Testis (tissue), 3 donors: ENCODE results near the gene PTPRD. TPM values are rescaled to one million over a fixed set of nuclear protein-coding genes. Genes with fewer than 3 reads are reported as not detected.
"Not testable (repeated sequence)": the region's sequence is repeated elsewhere in the genome, so short reads cannot be mapped to it uniquely, and the experiment has no call there.

ENCODE experiments used
- DNase-seq: peaks from one replicate; pipeline ENCODE4 v3.0.0-alpha.2; 2019
- H3K27ac ChIP-seq, 2 donors: fragments of 200-600 bp; sonication (generic); one replicate each; pipeline ENCODE4 v1.5.1; 2019
- H3K27me3 ChIP-seq: fragments of 200-600 bp; sonication (generic); one replicate; pipeline ENCODE4 v1.5.1; 2019
- H3K36me3 ChIP-seq: fragments of 200-600 bp; sonication (generic); one replicate; pipeline ENCODE4 v1.5.1; 2017; ENCODE audit warnings: low read depth; ENCODE audit errors: missing control alignments
- H3K4me1 ChIP-seq: fragments of 200-600 bp; sonication (generic); one replicate; pipeline ENCODE4 v1.5.1; 2019
- H3K4me3 ChIP-seq, 2 donors: fragments of 200-600 bp; sonication (generic); one replicate each; pipeline ENCODE4 v1.5.1; 2017 to 2019
- H3K9me3 ChIP-seq: fragments of 200-600 bp; sonication (generic); one replicate; pipeline ENCODE4 v1.5.1; 2017
- POLR2A ChIP-seq: fragments of 450-650 bp; IDR thresholded peaks from one replicate; pipeline ENCODE4 v1.6.1; 2017; ENCODE audit warnings: antibody characterized with exemption, mild to moderate bottlenecking, moderate library complexity
- WGBS, 2 donors: methylation state at CpG; one replicate each; pipeline ENCODE4 v1.1.5; 2018; 5-methylcytosine and 5-hydroxymethylcytosine counted together
- intact Hi-C: fragments of 100-400 bp; cut with DNase I; formaldehyde crosslinking; loops from one replicate; pipeline ENCODE4 v1.15.1; 2023; ENCODE audit warnings: low total_unique reads
- polyA plus RNA-seq: library from polyadenylated mRNA; stranded (reverse); fragments of 350-450 nt; fragmentation: Illumina TruSeq; extraction: RNeasy Lipid Tissue Mini Kit (QIAGEN cat#74804); gene quantifications from one replicate; pipeline ENCODE4 v1.2.3, GENCODE V29; 2014; ENCODE audit warnings: low read depth, low replicate concordance; ENCODE audit not compliant: insufficient read depth
- total RNA-seq, 2 donors: library from RNA; depleted of rRNA; stranded (reverse); fragments of >200 nt; gene quantifications; one replicate each; pipeline ENCODE4 v1.2.3, GENCODE V29; 2016
- TF ChIP-seq, protein P1 (sequence below), 3 experiments: fragments of 450-650 bp in 2 of 3; fragments of 200-600 bp in 1 of 3; sonication (generic) in 1 of 3; IDR thresholded peaks; one replicate each; pipeline ENCODE4 v1.5.1; 2016 to 2019; ENCODE audit warnings: antibody characterized with exemption in 3 of 3, mild to moderate bottlenecking in 2 of 3, moderate library complexity in 1 of 3

PTPRD gene
- total and polyA plus RNA-seq, 3 donors from 2014 or later, result 15.4 to 33.6 (median 32.5) TPM

DNA sequence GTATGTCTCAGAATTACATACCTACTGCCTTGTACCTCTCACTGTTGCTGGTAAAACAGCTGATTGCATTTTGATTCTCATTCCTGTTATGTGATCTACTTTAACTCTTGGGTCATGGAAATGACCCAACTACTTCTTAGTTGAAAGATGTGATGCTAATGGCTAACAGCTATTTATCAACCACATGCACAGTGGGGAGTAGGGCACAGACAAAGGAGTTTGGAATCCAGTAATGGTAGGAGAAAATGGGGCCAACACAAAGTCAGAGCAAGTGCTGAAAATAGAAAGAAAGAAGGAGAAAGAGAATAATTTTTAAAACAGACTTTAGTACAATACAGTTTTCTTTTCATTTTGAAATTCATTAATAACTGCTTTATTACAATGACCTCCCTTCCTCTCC, 241.0 kb downstream of the PTPRD start:
- DNase-seq, result no peak
- intact Hi-C loops, result no loop called here
- Histone ChIP-seq H3K4me1 (no peaks in the 10 kb centered on the region), H3K27ac (no peak overlapping the region), H3K4me3 (no peak overlapping the region), H3K9me3 (no peaks in the 10 kb centered on the region), H3K36me3 (no peaks in the 10 kb centered on the region), H3K27me3 (no peaks in the 10 kb centered on the region)
- no peak for TF ChIP-seq POLR2A
- TF ChIP-seq, protein P1, sequence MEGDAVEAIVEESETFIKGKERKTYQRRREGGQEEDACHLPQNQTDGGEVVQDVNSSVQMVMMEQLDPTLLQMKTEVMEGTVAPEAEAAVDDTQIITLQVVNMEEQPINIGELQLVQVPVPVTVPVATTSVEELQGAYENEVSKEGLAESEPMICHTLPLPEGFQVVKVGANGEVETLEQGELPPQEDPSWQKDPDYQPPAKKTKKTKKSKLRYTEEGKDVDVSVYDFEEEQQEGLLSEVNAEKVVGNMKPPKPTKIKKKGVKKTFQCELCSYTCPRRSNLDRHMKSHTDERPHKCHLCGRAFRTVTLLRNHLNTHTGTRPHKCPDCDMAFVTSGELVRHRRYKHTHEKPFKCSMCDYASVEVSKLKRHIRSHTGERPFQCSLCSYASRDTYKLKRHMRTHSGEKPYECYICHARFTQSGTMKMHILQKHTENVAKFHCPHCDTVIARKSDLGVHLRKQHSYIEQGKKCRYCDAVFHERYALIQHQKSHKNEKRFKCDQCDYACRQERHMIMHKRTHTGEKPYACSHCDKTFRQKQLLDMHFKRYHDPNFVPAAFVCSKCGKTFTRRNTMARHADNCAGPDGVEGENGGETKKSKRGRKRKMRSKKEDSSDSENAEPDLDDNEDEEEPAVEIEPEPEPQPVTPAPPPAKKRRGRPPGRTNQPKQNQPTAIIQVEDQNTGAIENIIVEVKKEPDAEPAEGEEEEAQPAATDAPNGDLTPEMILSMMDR (IDR thresholded peaks at IDR 0.05), result no peak

DNA sequence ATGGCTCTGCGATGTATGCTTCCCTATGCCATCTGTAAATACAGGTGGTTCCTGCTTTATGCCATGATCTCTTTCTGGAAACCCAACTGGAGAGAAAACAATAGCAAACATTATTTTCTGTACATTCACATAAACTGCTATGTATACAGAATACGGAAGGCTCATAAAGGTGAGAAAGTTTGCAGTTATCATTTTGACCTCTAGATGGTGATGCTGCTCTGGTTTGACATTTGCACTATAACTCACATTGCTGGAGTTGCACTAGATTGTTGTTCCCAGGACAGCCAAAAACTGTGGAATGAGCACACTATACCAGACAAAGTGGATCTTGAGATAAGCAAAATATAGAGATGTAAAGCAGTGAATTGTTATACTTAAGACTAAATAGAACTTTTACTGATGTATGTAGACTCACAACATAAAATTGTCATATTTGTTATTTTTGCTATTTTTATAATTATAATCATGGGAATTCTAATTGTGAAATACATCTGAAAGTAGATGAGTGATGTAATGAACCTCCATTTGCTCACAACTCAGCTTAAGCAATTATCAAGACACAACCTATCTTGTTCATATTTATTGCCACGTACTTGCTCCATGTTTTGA, 246.5 kb downstream of the PTPRD start:
- WGBS, 2 donors, result 46 to 54% methylated on average over 3 of the region's 3 CpGs
- no peak overlapping the region for H3K27ac ChIP-seq
- H3K9me3 ChIP-seq, result no peaks in the 10 kb centered on the region
- no peaks in the 10 kb centered on the region for H3K36me3 ChIP-seq
- no peak overlapping the region for H3K4me3 ChIP-seq
- intact Hi-C loops, result no loop called here
- H3K4me1 ChIP-seq, result no peaks in the 10 kb centered on the region
- TF ChIP-seq, protein P1 (IDR thresholded peaks at IDR 0.05), result peak in 2 of 3 experiments; percentile 44 to 45
- no peak for TF ChIP-seq POLR2A
- H3K27me3 ChIP-seq, result no peaks in the 10 kb centered on the region
- DNase-seq, result no peak

GRCh38 chr9:10354591-10354990, 258.2 kb downstream of the PTPRD start:
- no peak for TF ChIP-seq POLR2A
- TF ChIP-seq, protein P1 (IDR thresholded peaks at IDR 0.05), result no peak
- no peak overlapping the region for H3K27ac ChIP-seq
- intact Hi-C loops, result no loop called here
- H3K27me3 ChIP-seq, result no peaks in the 10 kb centered on the region
- no peaks in the 10 kb centered on the region for H3K9me3 ChIP-seq
- WGBS, 2 donors, result 93 to 94% methylated on average over 3 of the region's 3 CpGs
- H3K4me1 ChIP-seq, result no peaks in the 10 kb centered on the region
- H3K36me3 ChIP-seq, result no peaks in the 10 kb centered on the region
- no peak overlapping the region for H3K4me3 ChIP-seq
- DNase-seq, result no peak

DNA sequence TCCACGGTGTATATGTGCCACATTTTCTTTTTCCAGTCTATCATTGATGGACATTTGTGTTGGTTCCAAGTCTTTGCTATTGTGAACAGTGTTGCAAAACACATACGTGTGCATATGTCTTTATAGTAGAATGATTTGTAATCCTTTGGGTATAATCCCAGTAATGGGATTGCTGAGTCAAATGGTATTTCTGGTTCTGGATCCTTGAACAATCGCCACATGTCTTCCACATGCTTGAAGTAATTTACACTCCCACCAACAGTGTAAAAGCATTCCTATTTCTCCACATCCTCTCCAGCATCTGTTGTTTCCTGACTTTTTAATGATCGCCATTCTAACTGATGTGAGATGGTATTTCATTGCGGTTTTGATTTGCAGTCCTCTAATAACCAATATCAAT, 267.2 kb downstream of the PTPRD start:
- intact Hi-C loops, H3K4me1 ChIP-seq, DNase-seq, H3K4me3 ChIP-seq, H3K27me3 ChIP-seq, H3K36me3 ChIP-seq, H3K27ac ChIP-seq, H3K9me3 ChIP-seq: not testable (repeated sequence)
- 72 to 74% methylated on average over 5 of the region's 5 CpGs for WGBS, 2 donors

DNA sequence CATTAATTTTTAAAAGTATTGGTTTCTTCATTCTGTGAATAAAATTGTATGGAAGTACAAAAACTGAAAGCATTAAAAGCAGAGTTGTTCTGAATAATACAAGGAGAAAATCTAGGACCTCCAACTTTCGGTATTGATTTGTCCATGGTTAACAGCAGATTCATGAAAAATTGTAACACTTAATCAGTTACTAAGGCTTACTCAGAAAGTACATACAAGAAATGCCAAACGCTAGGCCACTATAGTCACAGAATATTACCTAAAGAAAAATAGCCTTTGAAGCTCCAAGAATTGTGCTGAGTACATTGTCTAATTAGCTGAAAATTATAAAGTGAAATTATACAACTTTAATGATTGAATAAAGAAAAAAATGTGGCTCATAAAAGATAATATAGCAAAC, 271.7 kb downstream of the PTPRD start:
- Histone ChIP-seq H3K9me3 (no peaks in the 10 kb centered on the region), H3K4me1 (no peaks in the 10 kb centered on the region), H3K27me3 (no peaks in the 10 kb centered on the region), H3K4me3 (no peak overlapping the region), H3K36me3 (no peaks in the 10 kb centered on the region), H3K27ac (no peak overlapping the region)
- DNase-seq, result no peak
- TF ChIP-seq, protein P1 (IDR thresholded peaks at IDR 0.05), result no peak
- 84 to 89% methylated on average over 2 of the region's 2 CpGs for WGBS, 2 donors
- intact Hi-C loops, result no loop called here
